Nephron progenitor cell (in vitro differentiated cells): ENCODE measurements around the gene RCL1.

ENCODE experiments used
- DNase-seq: peaks from one replicate; pipeline ENCODE4 v3.0.0; 2021
- H3K27ac Mint-ChIP-seq: 2 replicates; pipeline ENCODE4 v1.8.0; 2021; ENCODE audit warnings: mild to moderate bottlenecking, moderate library complexity, mixed read lengths
- H3K27me3 Mint-ChIP-seq: 2 replicates; pipeline ENCODE4 v1.8.0; 2021; ENCODE audit warnings: mild to moderate bottlenecking, low read depth, mixed read lengths; ENCODE audit not compliant: poor library complexity
- H3K36me3 Mint-ChIP-seq: 2 replicates; pipeline ENCODE4 v1.8.0; 2021; ENCODE audit warnings: low read depth, mixed read lengths
- H3K4me1 Mint-ChIP-seq: 2 replicates; pipeline ENCODE4 v1.8.0; 2021; ENCODE audit warnings: mixed read lengths
- H3K4me3 Mint-ChIP-seq: 2 replicates; pipeline ENCODE4 v1.8.0; 2021; ENCODE audit warnings: mild to moderate bottlenecking, moderate library complexity, mixed read lengths
- H3K9me3 Mint-ChIP-seq: 2 replicates; pipeline ENCODE4 v1.8.0; 2021; ENCODE audit warnings: mild to moderate bottlenecking, moderate library complexity, mixed read lengths
- CTCF ChIP-seq: fragments of 200-600 bp; sonication (generic); IDR thresholded peaks from 2 replicates; pipeline ENCODE4 v1.5.0; 2021; ENCODE audit warnings: antibody characterized with exemption

Gene RCL1

GRCh38 chr9:4904322-4905134, 111.8 kb downstream of the RCL1 start:
- DNase-seq, result no peak
- Mint-ChIP-seq H3K36me3 (peaks cover 10% of the 10 kb centered on the region), H3K27ac (no peak overlapping the region), H3K4me1 (peaks cover 11% of the 10 kb centered on the region), H3K4me3 (no peak overlapping the region), H3K27me3 (peaks cover 4% of the 10 kb centered on the region), H3K9me3 (peaks cover 18% of the 10 kb centered on the region)
- no peak for TF ChIP-seq CTCF

GRCh38 chr9:4905135-4905490, 112.4 kb downstream of the RCL1 start:
- H3K9me3 Mint-ChIP-seq, result peaks cover 12% of the 10 kb centered on the region
- peaks cover 7% of the 10 kb centered on the region for H3K36me3 Mint-ChIP-seq
- peaks cover 11% of the 10 kb centered on the region for H3K4me1 Mint-ChIP-seq
- no peak for TF ChIP-seq CTCF
- no peak for DNase-seq
- H3K4me3 Mint-ChIP-seq, result no peak overlapping the region
- H3K27me3 Mint-ChIP-seq, result peaks cover under 1% of the 10 kb centered on the region
- no peak overlapping the region for H3K27ac Mint-ChIP-seq
